ENCODE results near the gene LRRC8D. TPM values are rescaled to one million over a fixed set of nuclear protein-coding genes. Genes with fewer than 3 reads are reported as not detected.

LRRC8D gene
- total RNA-seq, 2 donors from 2014 or later = 7.6 to 13.0 TPM

DNA sequence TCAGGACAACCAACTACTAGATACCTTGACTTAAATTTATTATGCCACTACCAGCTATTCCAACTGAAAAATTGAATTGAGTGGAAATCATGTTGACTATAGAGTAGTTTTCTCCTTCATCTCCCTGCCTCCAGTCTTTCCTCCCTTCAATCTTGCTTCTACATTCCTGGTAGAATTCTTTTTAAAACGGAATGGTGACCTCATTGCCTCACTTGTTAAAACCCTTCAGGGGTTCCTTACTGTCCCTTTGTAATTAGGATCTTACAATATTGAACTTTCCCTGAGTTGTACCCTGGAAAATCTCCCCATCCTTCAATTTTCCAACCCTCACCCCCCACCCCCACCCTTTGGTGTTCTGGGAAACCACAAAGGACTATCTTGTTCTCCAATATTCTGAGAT is 91.2 kb downstream of the LRRC8D start:
- no peak for TF ChIP-seq POLR2A (IDR thresholded peaks at IDR 0.05)
- TF ChIP-seq, protein P1, sequence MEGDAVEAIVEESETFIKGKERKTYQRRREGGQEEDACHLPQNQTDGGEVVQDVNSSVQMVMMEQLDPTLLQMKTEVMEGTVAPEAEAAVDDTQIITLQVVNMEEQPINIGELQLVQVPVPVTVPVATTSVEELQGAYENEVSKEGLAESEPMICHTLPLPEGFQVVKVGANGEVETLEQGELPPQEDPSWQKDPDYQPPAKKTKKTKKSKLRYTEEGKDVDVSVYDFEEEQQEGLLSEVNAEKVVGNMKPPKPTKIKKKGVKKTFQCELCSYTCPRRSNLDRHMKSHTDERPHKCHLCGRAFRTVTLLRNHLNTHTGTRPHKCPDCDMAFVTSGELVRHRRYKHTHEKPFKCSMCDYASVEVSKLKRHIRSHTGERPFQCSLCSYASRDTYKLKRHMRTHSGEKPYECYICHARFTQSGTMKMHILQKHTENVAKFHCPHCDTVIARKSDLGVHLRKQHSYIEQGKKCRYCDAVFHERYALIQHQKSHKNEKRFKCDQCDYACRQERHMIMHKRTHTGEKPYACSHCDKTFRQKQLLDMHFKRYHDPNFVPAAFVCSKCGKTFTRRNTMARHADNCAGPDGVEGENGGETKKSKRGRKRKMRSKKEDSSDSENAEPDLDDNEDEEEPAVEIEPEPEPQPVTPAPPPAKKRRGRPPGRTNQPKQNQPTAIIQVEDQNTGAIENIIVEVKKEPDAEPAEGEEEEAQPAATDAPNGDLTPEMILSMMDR (IDR thresholded peaks at IDR 0.05) = no peak
- WGBS, 2 donors = 85 to 90% methylated on average over 1 of the region's 1 CpG
- Histone ChIP-seq H3K4me3 (no peak overlapping the region), H3K27ac (no peak overlapping the region), H3K4me1 (peaks cover 2% of the 10 kb centered on the region), H3K9me3 (no peaks in the 10 kb centered on the region), H3K27me3 (no peaks in the 10 kb centered on the region), H3K36me3 (replicated peaks in 1 of 2; ENCODE audit: insufficient read depth in 1 of 2, low read depth in 2 of 2) (no peaks in the 10 kb centered on the region)
- no peak for ATAC-seq
- intact Hi-C loops (cut with DNase I) = no loop called here
- DNase-seq = no peak

DNA sequence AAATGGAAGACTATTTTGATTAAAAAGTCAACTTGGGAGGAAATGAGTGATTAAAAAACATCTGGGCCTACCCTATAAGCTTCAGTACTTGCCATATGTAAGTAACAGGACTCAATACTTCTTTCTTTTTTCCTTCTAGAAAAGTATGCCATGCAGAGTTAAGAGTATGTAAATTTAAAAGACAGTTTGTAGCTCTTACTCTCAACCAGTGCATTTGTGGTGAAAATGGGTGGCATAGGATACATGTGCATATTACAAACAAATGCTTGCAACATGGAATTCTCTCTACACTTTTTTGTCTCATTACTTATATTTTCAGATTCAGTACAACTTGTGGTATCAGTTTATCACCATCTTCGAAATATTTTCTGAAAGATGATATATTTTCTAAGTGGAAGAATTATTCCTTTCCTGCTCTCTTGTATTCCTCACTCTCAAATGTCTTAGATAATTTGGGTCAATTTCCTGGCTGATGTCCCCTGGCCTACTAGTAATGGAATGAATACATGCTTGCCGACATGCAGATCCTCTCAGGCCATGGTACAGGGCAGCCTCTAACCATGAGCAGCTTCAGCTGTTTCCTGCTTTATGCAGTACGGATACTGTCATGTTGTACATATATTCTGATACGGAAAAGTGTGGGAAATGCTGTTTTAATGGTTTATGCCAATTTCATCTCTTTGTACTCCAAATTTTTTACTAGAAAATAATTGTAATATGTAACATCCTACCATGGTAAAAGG is 92.7 kb downstream of the LRRC8D start:
- Histone ChIP-seq H3K27ac (no peak overlapping the region), H3K9me3 (no peaks in the 10 kb centered on the region), H3K36me3 (replicated peaks in 1 of 2; ENCODE audit: insufficient read depth in 1 of 2, low read depth in 2 of 2) (no peaks in the 10 kb centered on the region), H3K27me3 (no peaks in the 10 kb centered on the region), H3K4me3 (no peak overlapping the region), H3K4me1 (no peaks in the 10 kb centered on the region)
- DNase-seq (no peak), ATAC-seq (no peak)
- intact Hi-C loops (cut with DNase I) = no loop called here
- WGBS, 2 donors = 83 to 84% methylated on average over 4 of the region's 4 CpGs
- TF ChIP-seq, protein P1 (IDR thresholded peaks at IDR 0.05) = no peak
- no peak for TF ChIP-seq POLR2A (IDR thresholded peaks at IDR 0.05)

DNA sequence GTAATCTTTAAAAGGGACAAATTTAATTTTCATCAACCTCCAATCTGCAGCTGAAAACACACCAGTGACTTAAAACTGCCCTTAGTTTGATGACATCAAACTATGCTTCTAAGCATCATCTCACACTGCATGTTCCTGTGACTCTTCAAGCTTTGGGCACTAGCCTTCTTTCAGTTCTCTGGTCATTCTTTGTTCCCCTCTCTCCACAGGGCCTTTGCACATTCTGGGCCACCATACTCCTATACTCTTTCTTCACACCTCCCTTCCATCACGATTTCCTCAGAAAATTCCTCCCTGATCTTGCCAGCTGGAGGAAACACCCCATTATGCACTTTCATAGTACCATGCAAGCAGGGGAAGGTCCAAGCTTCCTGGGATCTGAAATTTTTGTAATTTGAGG is 96.5 kb downstream of the LRRC8D start:
- H3K4me1 ChIP-seq = no peaks in the 10 kb centered on the region
- TF ChIP-seq, protein P1 (IDR thresholded peaks at IDR 0.05) = no peak
- no peak for TF ChIP-seq POLR2A (IDR thresholded peaks at IDR 0.05)
- ATAC-seq = no peak
- intact Hi-C loops (cut with DNase I) = no loop called here
- no peak overlapping the region for H3K27ac ChIP-seq
- no peak overlapping the region for H3K4me3 ChIP-seq
- H3K36me3 ChIP-seq (replicated peaks in 1 of 2; ENCODE audit: insufficient read depth in 1 of 2, low read depth in 2 of 2) = no peaks in the 10 kb centered on the region
- H3K27me3 ChIP-seq = no peaks in the 10 kb centered on the region
- 77 to 93% methylated on average over 1 of the region's 1 CpG for WGBS, 2 donors
- DNase-seq = no peak
- H3K9me3 ChIP-seq = no peaks in the 10 kb centered on the region

DNA sequence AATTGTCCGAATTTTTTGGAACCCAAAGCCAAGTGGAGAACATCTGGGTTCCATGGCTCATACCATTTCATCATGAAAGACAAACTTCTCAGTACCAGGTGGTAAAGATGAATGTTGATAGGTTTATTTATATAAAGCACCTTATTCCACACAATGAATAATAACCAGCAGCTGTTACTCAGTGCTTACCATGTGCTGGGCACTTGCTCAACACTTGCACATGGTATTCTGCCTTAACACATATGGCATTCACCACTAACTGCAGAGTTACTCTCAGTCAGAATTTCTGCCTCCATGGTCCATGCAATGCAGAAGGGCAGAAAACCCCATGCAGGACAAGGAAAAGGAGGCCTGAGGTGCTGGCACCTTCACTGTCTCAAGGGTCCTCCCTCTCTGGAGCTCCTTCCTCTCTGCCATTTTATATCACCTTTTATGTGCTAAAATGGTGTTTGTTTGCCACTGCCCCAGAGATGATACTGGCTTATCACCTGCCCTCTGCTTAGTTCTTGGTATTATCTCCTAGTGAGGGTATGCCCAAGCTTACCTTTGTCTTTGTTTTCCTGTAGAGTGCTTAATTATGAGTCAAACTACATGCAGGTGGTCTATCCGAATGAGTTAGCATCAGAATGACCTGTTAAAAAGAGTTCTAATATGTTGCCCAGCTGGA is 97.4 kb downstream of the LRRC8D start:
- intact Hi-C loops (cut with DNase I) = no loop called here
- H3K27me3 ChIP-seq = no peaks in the 10 kb centered on the region
- H3K9me3 ChIP-seq = no peaks in the 10 kb centered on the region
- no peaks in the 10 kb centered on the region for H3K4me1 ChIP-seq
- no peak overlapping the region for H3K4me3 ChIP-seq
- no peak for ATAC-seq
- H3K36me3 ChIP-seq (replicated peaks in 1 of 2; ENCODE audit: insufficient read depth in 1 of 2, low read depth in 2 of 2) = no peaks in the 10 kb centered on the region
- no peak overlapping the region for H3K27ac ChIP-seq
- no peak for TF ChIP-seq POLR2A (IDR thresholded peaks at IDR 0.05)
- TF ChIP-seq, protein P1 (IDR thresholded peaks at IDR 0.05) = no peak
- 78 to 94% methylated on average over 2 of the region's 2 CpGs for WGBS, 2 donors
- no peak for DNase-seq

DNA sequence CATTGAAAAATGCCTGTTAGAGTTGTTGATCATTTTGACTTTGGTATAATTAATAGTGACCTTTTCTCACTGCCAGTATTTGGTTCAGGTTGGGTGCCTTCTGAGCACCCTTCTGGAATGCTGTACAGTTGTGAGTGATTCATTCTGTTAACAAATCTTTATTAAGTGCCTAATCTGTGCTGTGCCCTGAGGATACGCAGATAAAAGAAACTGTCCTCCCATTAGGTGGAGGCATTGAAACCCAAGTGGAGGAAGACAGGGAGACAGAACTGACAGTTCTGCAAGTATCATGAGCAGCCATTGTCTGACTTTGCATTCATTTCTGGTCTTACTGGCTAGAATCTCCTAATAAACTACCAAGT is 97.9 kb downstream of the LRRC8D start:
- intact Hi-C loops (cut with DNase I) = no loop called here
- DNase-seq (no peak), ATAC-seq (no peak)
- TF ChIP-seq POLR2A (IDR thresholded peaks at IDR 0.05) = no peak
- TF ChIP-seq, protein P1 (IDR thresholded peaks at IDR 0.05) = no peak
- H3K4me1 ChIP-seq = no peaks in the 10 kb centered on the region
- 67 to 78% methylated on average over 1 of the region's 1 CpG for WGBS, 2 donors
- no peaks in the 10 kb centered on the region for H3K27me3 ChIP-seq
- H3K4me3 ChIP-seq = no peak overlapping the region
- H3K36me3 ChIP-seq (replicated peaks in 1 of 2; ENCODE audit: insufficient read depth in 1 of 2, low read depth in 2 of 2) = no peaks in the 10 kb centered on the region
- no peaks in the 10 kb centered on the region for H3K9me3 ChIP-seq
- H3K27ac ChIP-seq = no peak overlapping the region
